ENCODE measurements around the gene OTX2. TPM values are rescaled to one million over a fixed set of nuclear protein-coding genes. Genes with fewer than 3 reads are reported as not detected.

The OTX2 gene
- total and polyA plus RNA-seq, 2 experiments from 2014 or later, result 0.11 to 0.53 TPM

GRCh38 chr14:56812364-56813141, 2.3 kb upstream of the OTX2 start:
- TF ChIP-seq CTCF (IDR thresholded peaks at IDR 0.05; ENCODE audit: poor library complexity) (no peak), EZH2 (IDR thresholded peaks at IDR 0.05; ENCODE audit: borderline replicate concordance) (peak; percentile 96), EZH2phosphoT487 (IDR thresholded peaks at IDR 0.05; ENCODE audit: low read depth, severe bottlenecking, unreplicated experiment) (peak; percentile 83)
- peaks cover 100% of the 10 kb centered on the region for H3K27me3 ChIP-seq
- peaks cover 11% of the 10 kb centered on the region for H3K4me1 ChIP-seq (ENCODE audit: insufficient read depth)
- 7% methylated on average over 25 of the region's 25 CpGs for WGBS (ENCODE audit: low lambda C conversion rate, missing lambda C conversion rate)
- no peak overlapping the region for H3K4me2 ChIP-seq
- no peaks in the 10 kb centered on the region for H3K9me3 ChIP-seq (ENCODE audit: low read depth)
- H2AFZ ChIP-seq, result no peak overlapping the region
- H4K20me1 ChIP-seq (ENCODE audit: insufficient read depth, poor library complexity, severe bottlenecking), result no peaks in the 10 kb centered on the region
- H3K4me3 ChIP-seq, result no peak overlapping the region
- no peak for DNase-seq (ENCODE audit: low spot score)
- no peak overlapping the region for H3K27ac ChIP-seq
- H3K79me2 ChIP-seq, result no peaks in the 10 kb centered on the region
- H3K9me2 ChIP-seq (replicated peaks; ENCODE audit: insufficient read depth), result no peaks in the 10 kb centered on the region
- H3K36me3 ChIP-seq (replicated peaks; ENCODE audit: insufficient read depth, low read depth), result no peaks in the 10 kb centered on the region

GRCh38 chr14:56811593-56812363, 1.5 kb upstream of the OTX2 start:
- Histone ChIP-seq H3K9me3 (ENCODE audit: low read depth) (no peaks in the 10 kb centered on the region), H3K27me3 (peaks cover 100% of the 10 kb centered on the region), H3K4me2 (no peak overlapping the region), H3K27ac (no peak overlapping the region), H3K36me3 (replicated peaks; ENCODE audit: insufficient read depth, low read depth) (no peaks in the 10 kb centered on the region), H3K9me2 (replicated peaks; ENCODE audit: insufficient read depth) (no peaks in the 10 kb centered on the region), H3K79me2 (no peaks in the 10 kb centered on the region), H3K4me3 (no peak overlapping the region), H4K20me1 (ENCODE audit: insufficient read depth, poor library complexity, severe bottlenecking) (no peaks in the 10 kb centered on the region), H3K4me1 (ENCODE audit: insufficient read depth) (peaks cover 11% of the 10 kb centered on the region), H2AFZ (no peak overlapping the region)
- TF ChIP-seq CTCF (IDR thresholded peaks at IDR 0.05; ENCODE audit: poor library complexity), result no peak
- no peak for TF ChIP-seq EZH2phosphoT487 (IDR thresholded peaks at IDR 0.05; ENCODE audit: low read depth, severe bottlenecking, unreplicated experiment)
- TF ChIP-seq EZH2 (IDR thresholded peaks at IDR 0.05; ENCODE audit: borderline replicate concordance), result peak; percentile 79
- no peak for DNase-seq (ENCODE audit: low spot score)
- 3% methylated on average over 33 of the region's 39 CpGs for WGBS (ENCODE audit: low lambda C conversion rate, missing lambda C conversion rate)

GRCh38 chr14:56810836-56811592, 735 bp upstream of the OTX2 start:
- Histone ChIP-seq H3K4me1 (ENCODE audit: insufficient read depth) (peaks cover 11% of the 10 kb centered on the region), H3K27me3 (peaks cover 100% of the 10 kb centered on the region), H3K27ac (no peak overlapping the region), H3K4me2 (no peak overlapping the region), H3K9me2 (replicated peaks; ENCODE audit: insufficient read depth) (no peaks in the 10 kb centered on the region), H3K4me3 (no peak overlapping the region), H2AFZ (no peak overlapping the region), H3K9me3 (ENCODE audit: low read depth) (no peaks in the 10 kb centered on the region), H4K20me1 (ENCODE audit: insufficient read depth, poor library complexity, severe bottlenecking) (no peaks in the 10 kb centered on the region), H3K79me2 (no peaks in the 10 kb centered on the region), H3K36me3 (replicated peaks; ENCODE audit: insufficient read depth, low read depth) (no peaks in the 10 kb centered on the region)
- TF ChIP-seq EZH2phosphoT487 (IDR thresholded peaks at IDR 0.05; ENCODE audit: low read depth, severe bottlenecking, unreplicated experiment) (peak; percentile 78), CTCF (IDR thresholded peaks at IDR 0.05; ENCODE audit: poor library complexity) (no peak), EZH2 (IDR thresholded peaks at IDR 0.05; ENCODE audit: borderline replicate concordance) (peak; percentile 34)
- DNase-seq (ENCODE audit: low spot score), result no peak
- 3% methylated on average over 31 of the region's 31 CpGs for WGBS (ENCODE audit: low lambda C conversion rate, missing lambda C conversion rate)

Data from hepatocyte (in vitro differentiated cells).